HT1080 (cell line): ENCODE results near the gene BRF1. TPM values are rescaled to one million over a fixed set of nuclear protein-coding genes. Genes with fewer than 3 reads are reported as not detected.
"Not testable (repeated sequence)": the region's sequence is repeated elsewhere in the genome, so short reads cannot be mapped to it uniquely, and the experiment has no call there.

Experiments used
- DNase-seq: peaks from one replicate; pipeline ENCODE4 v3.0.0-alpha.2; 2015; ENCODE audit warnings: low read depth
- total RNA-seq: library from RNA; depleted of rRNA; stranded (reverse); fragments of >200 nt; shearing (Covaris generic); gene quantifications from 2 replicates; pipeline ENCODE4 v1.2.3, GENCODE V29; 2014

The BRF1 gene
- total RNA-seq, 1 experiment from 2014 or later, result 25.6 TPM

GRCh38 chr14:105332350-105332874, 31.6 kb upstream of the BRF1 start:
- DNase-seq, result no peak

GRCh38 chr14:105331575-105332349, 31.0 kb upstream of the BRF1 start:
- DNase-seq, result no peak

- DNase-seq, result peak; percentile 24
Measured at GRCh38 chr14:105330491-105330895, 29.7 kb upstream of the BRF1 start.

DNA sequence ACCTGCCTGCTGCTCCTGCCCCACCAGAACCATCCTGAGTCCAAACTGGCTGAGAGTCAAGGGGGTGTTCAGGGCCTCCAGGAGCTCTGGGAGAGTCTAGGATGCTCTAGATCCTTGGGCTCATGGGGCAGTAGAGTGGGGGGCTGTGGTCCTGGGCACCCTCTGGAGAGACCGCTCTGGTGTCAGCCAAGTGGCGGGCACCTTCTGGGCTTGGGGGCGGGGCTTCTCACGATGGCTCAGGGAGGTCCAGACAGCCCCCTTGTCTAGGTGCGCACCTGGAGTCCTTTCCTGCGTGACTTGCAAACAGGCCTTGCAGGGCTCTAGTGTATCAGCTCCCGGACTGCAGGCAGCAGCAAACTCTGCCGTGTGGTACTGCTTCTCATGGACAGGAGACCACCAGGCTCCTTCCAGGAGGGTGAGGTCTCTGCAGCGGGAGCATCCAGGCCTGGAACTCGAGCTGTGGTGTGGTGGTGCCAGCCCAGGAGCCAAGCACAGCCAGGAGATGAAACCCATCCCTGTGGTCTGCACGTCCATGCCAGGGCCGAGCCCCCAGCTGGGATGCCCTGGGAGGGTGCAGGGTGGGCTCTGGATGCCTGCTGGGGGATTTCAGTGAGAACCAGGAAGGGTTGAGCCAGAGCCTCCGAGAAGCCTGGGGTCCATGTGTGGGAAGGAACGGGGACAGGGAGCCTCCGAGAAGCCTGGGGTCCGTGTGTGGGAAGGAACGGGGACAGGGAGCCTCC, 28.8 kb upstream of the BRF1 start:
- no peak for DNase-seq

DNA sequence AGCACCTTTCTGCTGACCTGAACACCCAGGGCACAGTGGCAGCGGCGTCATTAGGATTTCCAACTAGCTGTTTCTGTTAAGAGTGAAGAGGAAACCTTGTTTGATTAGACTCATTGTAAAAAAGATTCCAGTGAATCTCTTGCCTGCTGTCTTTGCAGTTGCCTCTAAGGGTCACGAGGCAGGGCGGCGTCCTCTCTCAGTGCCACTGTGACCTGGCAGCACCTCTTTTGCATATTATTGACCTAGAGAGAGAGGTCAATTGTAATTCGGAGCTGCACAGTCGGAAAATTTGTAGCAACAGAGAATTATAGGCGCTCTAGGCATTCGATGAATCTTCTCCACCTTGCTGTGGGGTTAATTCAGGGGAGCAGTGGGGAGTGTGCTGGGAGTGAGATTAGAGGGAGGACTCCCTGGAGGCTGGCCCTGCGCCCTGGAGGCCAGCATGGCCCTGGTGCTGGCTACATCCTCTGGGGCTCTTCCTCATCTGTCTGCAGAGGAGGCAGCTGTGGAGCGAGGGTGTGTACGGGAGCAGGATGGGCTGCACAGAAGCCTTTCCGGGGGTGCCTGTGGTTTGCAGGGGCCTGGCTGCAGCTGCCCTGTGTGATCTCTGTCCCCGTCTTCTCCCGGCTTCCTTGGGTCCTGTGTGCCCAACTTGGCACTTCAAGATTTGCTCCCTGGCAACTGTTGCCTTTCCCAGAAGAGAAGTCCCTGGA, 28.0 kb upstream of the BRF1 start:
- no peak for DNase-seq

- no peak for DNase-seq
Measured at GRCh38 chr14:105328070-105328677, 27.4 kb upstream of the BRF1 start.

- DNase-seq, result not testable (repeated sequence)
Measured at GRCh38 chr14:105327695-105328045, 26.9 kb upstream of the BRF1 start.

DNA sequence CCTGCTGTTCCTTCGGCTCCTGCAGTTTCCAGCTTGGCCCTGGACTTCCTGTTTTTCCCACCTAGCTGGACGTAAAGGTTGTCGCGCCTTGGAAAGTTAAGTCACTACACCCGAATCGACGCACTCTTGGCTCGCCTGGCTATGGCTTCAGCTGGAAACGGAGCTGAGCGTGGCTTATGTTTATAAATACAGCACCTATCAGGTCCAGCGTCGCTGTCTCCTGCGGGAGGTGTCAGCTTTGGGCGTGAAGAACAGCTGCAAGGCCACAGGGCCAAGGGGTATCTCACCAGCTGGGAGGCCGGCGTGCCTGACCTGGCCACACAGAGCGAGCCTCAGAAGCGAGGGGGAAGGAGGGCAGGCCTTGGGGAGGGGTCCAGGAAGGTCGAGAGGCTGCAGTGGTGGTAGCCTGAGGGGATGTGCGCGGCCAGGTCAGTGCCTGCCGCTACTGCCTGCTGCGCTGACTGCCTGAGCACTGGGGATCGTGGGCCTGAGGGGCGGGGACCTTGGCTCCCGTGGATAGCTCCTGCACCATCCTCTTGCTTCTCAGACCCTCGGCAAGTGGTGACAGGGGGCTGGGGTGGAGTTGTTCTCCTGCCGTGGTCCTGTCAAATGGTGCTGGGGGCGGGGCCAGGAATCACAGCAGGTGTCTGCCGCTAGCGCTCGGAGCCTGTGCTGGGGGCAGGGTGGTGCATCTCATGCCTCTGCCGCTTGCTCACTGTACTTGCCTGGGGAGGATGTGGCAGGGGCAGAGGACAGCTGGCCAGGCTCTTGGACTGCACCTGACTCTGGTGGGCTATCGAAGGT, 26.3 kb upstream of the BRF1 start:
- no peak for DNase-seq

GRCh38 chr14:105326568-105326867, 25.7 kb upstream of the BRF1 start:
- DNase-seq, result no peak

GRCh38 chr14:105325716-105326567, 25.1 kb upstream of the BRF1 start:
- no peak for DNase-seq

DNA sequence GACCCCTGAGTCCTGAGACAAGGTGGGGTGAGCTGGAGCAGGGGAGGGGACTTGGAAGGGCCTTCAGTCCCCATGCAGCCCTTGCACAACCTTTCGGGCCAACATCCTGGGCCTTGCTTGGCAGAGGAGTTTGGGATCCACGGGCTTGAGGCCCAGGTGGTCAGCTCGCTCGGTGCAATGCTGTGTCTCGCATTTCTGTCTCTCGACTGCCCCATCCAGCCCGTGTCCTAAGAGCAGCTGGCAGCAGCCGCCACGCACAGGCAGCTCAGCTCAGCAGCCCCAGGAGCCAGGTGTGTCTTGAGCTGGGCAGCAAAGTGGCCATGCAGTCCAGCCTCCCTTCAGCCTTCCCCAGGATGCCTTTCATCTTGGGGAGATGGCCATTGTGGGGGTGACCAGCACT, 24.5 kb upstream of the BRF1 start:
- no peak for DNase-seq

- no peak for DNase-seq
Measured at GRCh38 chr14:105324871-105325270, 24.1 kb upstream of the BRF1 start.

DNA sequence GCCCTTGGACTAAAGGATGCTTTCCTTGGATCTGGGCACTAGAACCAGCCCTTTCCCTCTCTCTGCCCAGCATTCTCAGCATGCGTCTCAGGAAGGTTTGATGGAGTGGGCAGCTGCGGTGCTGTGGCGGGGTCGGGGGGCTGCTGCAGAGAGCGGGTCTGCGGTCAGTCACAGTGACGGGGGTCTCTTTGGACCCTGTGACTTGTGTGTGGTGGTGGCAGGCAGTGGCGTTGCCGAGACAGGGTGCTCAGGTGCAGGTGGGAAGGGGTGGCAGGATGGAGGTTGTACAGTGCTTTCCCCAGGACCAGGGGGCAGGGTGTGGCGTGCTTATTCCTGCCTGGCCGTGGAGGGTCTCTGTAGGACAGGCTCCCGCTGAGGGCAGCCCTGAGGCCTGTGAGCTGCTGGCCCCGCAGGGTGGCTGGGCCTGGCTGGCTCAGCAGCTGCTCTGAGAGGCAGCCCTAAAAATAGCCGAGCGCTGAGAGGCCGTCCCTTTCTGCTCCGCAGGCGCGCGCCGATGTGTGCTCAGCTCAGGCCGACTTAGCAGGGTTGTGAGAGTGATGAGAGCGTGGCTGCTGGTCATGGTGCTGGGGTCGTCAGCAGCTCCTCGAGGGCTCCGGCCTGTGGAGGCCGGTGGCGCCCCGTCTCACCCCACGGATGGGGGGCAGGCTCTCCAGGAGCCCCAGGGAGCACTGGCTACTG, 23.4 kb upstream of the BRF1 start:
- no peak for DNase-seq

DNA sequence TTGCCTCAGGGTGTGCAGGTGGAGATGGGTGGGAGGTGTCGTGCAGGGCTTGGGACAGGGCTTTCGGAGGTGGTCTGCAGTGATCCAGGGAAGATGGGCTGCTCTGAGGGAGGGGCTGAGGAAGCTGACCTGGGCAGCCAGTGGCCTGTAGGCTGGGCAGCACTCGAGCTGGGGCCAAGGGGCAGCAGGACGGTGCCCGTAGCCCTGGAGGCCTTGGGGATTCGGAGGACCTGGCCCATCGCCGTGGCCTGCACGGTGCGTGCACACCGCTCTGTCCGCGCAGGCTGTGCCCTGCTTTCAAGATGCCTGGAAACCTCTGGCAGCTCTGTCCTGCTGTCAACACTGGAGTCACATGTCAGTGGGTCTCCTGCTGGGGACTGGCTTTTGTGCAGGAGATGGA, 22.9 kb upstream of the BRF1 start:
- no peak for DNase-seq

DNA sequence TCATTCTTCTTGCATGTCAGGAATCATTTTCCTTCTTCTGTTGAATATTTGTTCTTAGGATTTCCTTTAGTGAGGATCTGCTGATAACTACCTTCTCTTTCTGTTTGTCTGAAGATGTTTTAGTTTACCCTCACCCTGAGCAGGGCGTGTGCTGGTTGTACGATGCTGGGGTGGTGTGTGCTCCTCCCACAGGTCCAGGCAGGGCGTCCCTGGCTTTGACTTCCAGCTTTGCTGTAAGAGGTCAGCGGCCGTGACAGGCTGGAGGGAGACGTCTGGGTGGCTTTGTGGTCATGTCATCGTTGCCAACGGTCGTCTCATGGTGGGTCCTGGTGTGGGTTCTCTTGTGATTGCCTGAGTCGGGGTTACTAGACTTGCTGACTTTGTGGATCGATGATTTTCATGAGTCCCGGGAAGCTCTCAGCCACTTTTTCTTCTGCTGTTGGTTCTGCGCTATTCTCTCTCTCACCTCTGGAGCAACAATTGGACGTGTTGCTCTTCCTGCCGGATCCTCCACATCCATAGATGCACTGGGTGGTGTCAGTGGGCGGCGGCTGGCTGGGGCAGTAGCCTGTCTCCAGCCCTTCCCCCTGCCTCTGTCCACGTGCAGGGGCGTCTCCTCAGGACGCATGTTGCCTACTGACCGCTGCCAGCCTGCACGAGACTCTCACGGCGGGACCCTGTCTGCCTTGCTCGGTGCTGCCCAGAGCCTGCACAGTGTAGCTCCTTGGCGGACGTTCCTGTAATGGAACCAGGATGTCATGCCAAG, 22.2 kb upstream of the BRF1 start:
- no peak for DNase-seq

DNA sequence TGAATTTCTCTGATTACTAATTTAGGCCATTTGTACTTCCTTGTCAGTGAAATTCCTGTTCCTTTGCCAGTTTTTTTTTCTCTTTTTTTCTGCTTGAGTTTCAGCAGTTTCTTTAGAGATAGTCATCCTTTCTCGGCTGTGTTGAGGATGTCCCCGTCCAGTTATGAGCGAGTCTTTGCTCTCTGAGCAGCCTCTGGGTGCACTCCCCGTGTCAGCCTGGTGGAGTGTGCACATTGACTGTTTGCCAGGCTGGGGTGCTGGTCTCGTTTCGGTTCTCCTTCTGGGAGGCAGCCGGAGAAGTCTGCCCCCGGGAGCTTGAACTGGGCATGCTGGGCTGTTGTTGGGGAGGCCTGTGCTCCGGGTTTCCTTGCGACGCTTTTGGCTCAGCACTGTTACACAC, 16.7 kb upstream of the BRF1 start:
- DNase-seq, result no peak

DNA sequence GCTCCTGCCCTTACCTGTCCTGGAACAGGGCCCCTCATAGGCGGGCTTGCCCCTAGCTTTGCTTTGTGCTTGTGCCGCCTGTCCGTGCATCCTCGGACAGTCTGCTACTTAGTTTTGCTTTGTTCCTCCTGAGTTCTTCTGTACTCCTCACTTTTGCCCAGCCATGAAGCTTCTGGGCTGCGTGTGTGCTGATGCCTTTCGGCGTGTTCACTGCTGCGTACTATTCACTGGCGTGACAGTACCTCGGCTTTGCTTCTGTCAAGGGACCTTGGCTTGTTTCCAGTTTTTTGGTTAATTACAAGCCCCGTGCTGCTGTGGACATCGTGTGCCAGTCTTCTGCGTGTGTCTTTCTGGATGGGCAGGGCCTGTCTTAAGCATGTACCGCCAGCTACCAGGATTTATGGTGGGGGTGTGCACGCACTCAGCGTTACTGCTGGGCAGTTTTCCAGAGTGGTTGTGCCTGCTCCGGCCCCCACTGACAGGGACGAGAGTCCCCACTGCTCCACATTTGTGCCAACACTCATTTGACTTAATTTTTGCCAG, 16.2 kb upstream of the BRF1 start:
- DNase-seq, result no peak

DNA sequence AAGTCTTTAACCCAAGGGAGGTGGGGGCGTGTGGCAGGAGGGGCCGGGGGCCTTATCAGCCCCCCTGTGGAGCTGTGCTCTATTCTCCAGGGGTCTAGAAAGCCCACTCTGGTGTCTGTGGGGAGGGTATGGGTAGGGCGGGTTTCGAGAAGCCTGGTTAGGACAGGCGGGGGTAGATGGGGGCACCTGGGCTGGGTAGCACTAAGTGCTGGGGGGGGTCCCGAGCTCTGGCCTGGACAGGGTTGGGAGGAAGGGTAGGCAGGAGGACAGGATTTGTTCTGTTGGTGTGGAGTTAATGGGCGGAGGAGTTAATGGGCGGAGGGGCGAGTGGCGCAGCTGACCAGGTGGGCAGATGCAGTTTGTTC, 15.8 kb upstream of the BRF1 start:
- DNase-seq, result no peak
